Spleen (tissue), 11 donors: ENCODE measurements around the gene A3GALT2. TPM values are rescaled to one million over a fixed set of nuclear protein-coding genes. Genes with fewer than 3 reads are reported as not detected.

Experiments used
- DNase-seq: peaks from one replicate; pipeline ENCODE4 v3.0.0-alpha.2; 2020
- H3K27ac ChIP-seq, 8 donors: fragments of 200-600 bp; sonication (generic) in 7 of 8; 1 replicate in 4 of 8; 2 replicates in 4 of 8; pipeline versions ENCODE4 v1.5.0 to v1.8.0; 2016 to 2021; ENCODE audit warnings: inconsistent platforms in 4 of 8, mild to moderate bottlenecking in 4 of 8, moderate library complexity in 1 of 8
- H3K27me3 ChIP-seq, 7 donors: fragments of 200-600 bp; sonication (generic) in 6 of 7; replicated peaks in 1 of 7; 1 replicate in 4 of 7; 2 replicates in 3 of 7; pipeline versions ENCODE4 v1.5.0 to v1.8.0; 2016 to 2021; ENCODE audit warnings: inconsistent platforms in 3 of 7, mild to moderate bottlenecking in 1 of 7
- H3K36me3 ChIP-seq, 6 donors: fragments of 200-600 bp; sonication (generic) in 5 of 6; 1 replicate in 4 of 6; 2 replicates in 2 of 6; pipeline versions ENCODE4 v1.5.0 to v1.8.0; 2016 to 2021; ENCODE audit warnings: inconsistent platforms in 2 of 6
- H3K4me1 ChIP-seq, 6 donors: fragments of 200-600 bp; sonication (generic) in 5 of 6; 1 replicate in 3 of 6; 2 replicates in 3 of 6; pipeline versions ENCODE4 v1.5.0 to v1.8.0; 2016 to 2021; ENCODE audit warnings: inconsistent platforms in 3 of 6
- H3K4me3 ChIP-seq, 8 donors: fragments of 200-600 bp; sonication (generic) in 7 of 8; 1 replicate in 4 of 8; 2 replicates in 4 of 8; pipeline versions ENCODE4 v1.5.0 to v1.8.0; 2016 to 2021; ENCODE audit warnings: inconsistent platforms in 4 of 8, mild to moderate bottlenecking in 4 of 8, moderate library complexity in 2 of 8
- H3K9me3 ChIP-seq, 8 donors: fragments of 200-600 bp; sonication (generic) in 7 of 8; 1 replicate in 4 of 8; 2 replicates in 4 of 8; pipeline versions ENCODE4 v1.5.0 to v1.8.0; 2016 to 2021; ENCODE audit warnings: inconsistent platforms in 4 of 8
- CTCF ChIP-seq, 11 experiments: fragments of 200-600 bp in 7 of 11; fragments of 450-650 bp in 4 of 11; sonication (generic) in 4 of 11; IDR thresholded peaks in 8 of 11; conservative IDR thresholded peaks in 3 of 11; 1 replicate in 7 of 11; 2 replicates in 4 of 11; pipeline versions ENCODE4 v1.4.0 to v1.8.0; 2016 to 2021; ENCODE audit warnings: antibody characterized with exemption in 11 of 11, inconsistent platforms in 4 of 11, mild to moderate bottlenecking in 1 of 11
- POLR2A ChIP-seq, 3 donors: fragments of 450-650 bp; IDR thresholded peaks; one replicate each; pipeline ENCODE4 v1.5.1; 2017; ENCODE audit warnings: antibody characterized with exemption in 3 of 3, mild to moderate bottlenecking in 1 of 3
- POLR2AphosphoS5 ChIP-seq, 3 donors: sonication (generic); formaldehyde crosslinking; IDR thresholded peaks; one replicate each; pipeline ENCODE4 v1.5.1; 2017; ENCODE audit warnings: antibody characterized with exemption in 3 of 3
- WGBS, 5 donors: extraction: QIAGEN DNeasy Blood & Tissue Kit in 3 of 5; methylation state at CpG; one replicate each; pipeline versions ENCODE4 v1.1.5 to v1.1.7; 2013 to 2018; 5-methylcytosine and 5-hydroxymethylcytosine counted together
- intact Hi-C: fragments of 100-400 bp; cut with DNase I; formaldehyde crosslinking; loops from one replicate; pipeline ENCODE4 v1.15.0; 2023; ENCODE audit warnings: low total_unique reads
- polyA plus RNA-seq, 3 donors: library from polyadenylated mRNA; stranded (reverse); fragments of 200-250 nt; gene quantifications; one replicate each; pipeline ENCODE4 v1.2.1, GENCODE V29; 2013
- total RNA-seq, 7 donors: library from RNA; depleted of rRNA in 3 of 7; stranded (reverse); fragments of >200 nt in 3 of 7; fragmentation: NEBNext Ultra II Directional in 4 of 7; extraction: Animal tissue kit (Norgen Biotek cat#: 25700) in 4 of 7; gene quantifications; one replicate each; pipeline versions ENCODE4 v1.1.0 to v1.2.1, GENCODE V29; 2016 to 2021
- donor health status: healthy with polysubstance abuse.
- donor health status: DM: no; HTN: no; CAD: no; lungs with moderate emphysema.
- donor health status: DM: no; HTN: no; CAD: no.
- donor health status: Bipolar disorder and iron deficiency.
- donor health status: healthy.
- donor health status: DM: no; HTN: no; CAD: no.
- donor health status: DM: yes; HTN: yes; CAD: no.

The A3GALT2 gene
- total and polyA plus RNA-seq, 10 donors = 0.10 to 1.6 (median 0.47) TPM; not detected in 7

- H3K4me3 ChIP-seq = no peak overlapping the region
- peaks cover 0 to 95% (median 64%) of the 10 kb centered on the region in 6 donors for H3K36me3 ChIP-seq
- 94 to 98% (median 97%) methylated on average over 28 to 29 of the region's 29 CpGs for WGBS, 5 donors
- peak; percentile 63 for DNase-seq
- H3K27ac ChIP-seq = no peak overlapping the region
- no peak for TF ChIP-seq POLR2AphosphoS5 (IDR thresholded peaks at IDR 0.05)
- no peak for TF ChIP-seq POLR2A (IDR thresholded peaks at IDR 0.05)
- TF ChIP-seq CTCF (IDR thresholded peaks at IDR 0.05 in 8 of 11, conservative IDR thresholded peaks at IDR 0.05 in 3 of 11) = no peak
- intact Hi-C loops = no loop called here
- no peaks in the 10 kb centered on the region for H3K9me3 ChIP-seq
- H3K27me3 ChIP-seq = no peaks in the 10 kb centered on the region
- no peaks in the 10 kb centered on the region for H3K4me1 ChIP-seq
Measured at GRCh38 chr1:33280091-33280661, 40.7 kb downstream of the A3GALT2 start.

GRCh38 chr1:33277488-33278084 lies 43.3 kb downstream of the A3GALT2 start:
- H3K27ac ChIP-seq = no peak overlapping the region

GRCh38 chr1:33276573-33277298 lies 44.2 kb downstream of the A3GALT2 start:
- no peak overlapping the region for H3K4me3 ChIP-seq
- peaks cover 0 to 61% (median 40%) of the 10 kb centered on the region in 6 donors for H3K36me3 ChIP-seq
- H3K27me3 ChIP-seq = no peaks in the 10 kb centered on the region
- TF ChIP-seq POLR2AphosphoS5 (IDR thresholded peaks at IDR 0.05) (no peak), POLR2A (IDR thresholded peaks at IDR 0.05) (no peak)
- DNase-seq = no peak
- intact Hi-C loops = no loop called here
- H3K4me1 ChIP-seq = peaks cover 2 to 31% (median 19%) of the 10 kb centered on the region in 6 donors
- H3K9me3 ChIP-seq = no peaks in the 10 kb centered on the region
- WGBS, 5 donors = 83 to 93% (median 89%) methylated on average over 24 to 30 of the region's 30 CpGs
- H3K27ac ChIP-seq = no peak overlapping the region

More at GRCh38 chr1:33277488-33278084, 43.3 kb downstream of the A3GALT2 start:
- Histone ChIP-seq H3K4me1 (peaks cover 0 to 22% (median 16%) of the 10 kb centered on the region in 6 donors), H3K27me3 (no peaks in the 10 kb centered on the region), H3K9me3 (no peaks in the 10 kb centered on the region), H3K36me3 (peaks cover 0 to 69% (median 48%) of the 10 kb centered on the region in 6 donors), H3K4me3 (no peak overlapping the region)
- TF ChIP-seq POLR2A (IDR thresholded peaks at IDR 0.05) = no peak
- TF ChIP-seq CTCF (IDR thresholded peaks at IDR 0.05 in 8 of 11, conservative IDR thresholded peaks at IDR 0.05 in 3 of 11) = no peak
- TF ChIP-seq POLR2AphosphoS5 (IDR thresholded peaks at IDR 0.05) = no peak
- WGBS, 5 donors = 87 to 94% (median 92%) methylated on average over 11 of the region's 11 CpGs
- intact Hi-C loops = no loop called here
- DNase-seq = peak; percentile 21

GRCh38 chr1:33275706-33276572 lies 45.0 kb downstream of the A3GALT2 start:
- DNase-seq = no peak
- Histone ChIP-seq H3K4me3 (no peak overlapping the region), H3K4me1 (peaks cover 3 to 39% (median 21%) of the 10 kb centered on the region in 6 donors), H3K27me3 (no peaks in the 10 kb centered on the region), H3K9me3 (no peaks in the 10 kb centered on the region), H3K36me3 (peaks cover 0 to 61% (median 33%) of the 10 kb centered on the region in 6 donors), H3K27ac (peak overlapping the region in 1 of 8 donors; percentile 0)
- TF ChIP-seq POLR2A (IDR thresholded peaks at IDR 0.05) (no peak), CTCF (IDR thresholded peaks at IDR 0.05 in 8 of 11, conservative IDR thresholded peaks at IDR 0.05 in 3 of 11) (no peak), POLR2AphosphoS5 (IDR thresholded peaks at IDR 0.05) (peak in 2 of 3 donors; percentile 15 to 26)
- WGBS, 5 donors = 96 to 98% (median 97%) methylated on average over 22 to 45 of the region's 45 CpGs
- intact Hi-C loops = no loop called here
